GM12878 (cell line): Measurements from ENCODE around the gene WDFY4. TPM values are rescaled to one million over a fixed set of nuclear protein-coding genes. Genes with fewer than 3 reads are reported as not detected.
A peak's percentile ranks its signal among the peaks of the same experiment; 100 is the strongest.

ENCODE experiments used
- ATAC-seq: fragments of 200-7000 bp; cut with Tn5 transposase; 3 replicates; pipeline ENCODE4 v1.9.1; 2020; ENCODE audit warnings: mild to moderate bottlenecking, moderate library complexity
- BruUV-seq: library from RNA; stranded (reverse); fragments of 400-500 nt; replicated peaks from 2 replicates; lab custom pipeline; 2021; lab: Mats Ljungman, UMichigan
- CTCF ChIA-PET: fragments of 300-600 bp; sonication (Branson Sonifier 250); formaldehyde crosslinking; extraction: SDS; loops from one replicate; lab custom pipeline; 2021; ENCODE audit warnings: inconsistent platforms; lab: Yijun Ruan, JAX
- POLR2A ChIA-PET: fragments of 350-600 bp; formaldehyde crosslinking; extraction: SDS; loops from one replicate; lab custom pipeline; 2021; ENCODE audit warnings: inconsistent platforms; lab: Charles Lee
- RAD21 ChIA-PET: fragments of 300-600 bp; sonication (Branson Sonifier 250); formaldehyde crosslinking; loops from one replicate; lab custom pipeline; 2023; ENCODE audit warnings: antibody characterized with exemption; ENCODE audit not compliant: unreplicated experiment; lab: Charles Lee
- SMC1A ChIA-PET: fragments of 300-600 bp; sonication (Branson Sonifier 250); formaldehyde crosslinking; loops from one replicate; lab custom pipeline; 2023; ENCODE audit not compliant: unreplicated experiment, uncharacterized antibody; lab: Charles Lee
- DNase-seq: peaks from one replicate; pipeline ENCODE4 v3.0.0-alpha.2; 2011; ENCODE audit warnings: low read depth, low spot score
- FAIRE-seq: peaks from 3 replicates; lab custom pipeline; 2011; peaks lifted over from hg19 to GRCh38; lab: Jason Lieb, UNC
- H2AFZ ChIP-seq: 2 replicates; pipeline ENCODE4 v1.6.0; 2011; ENCODE audit warnings: low read depth, low read length, control low read depth; ENCODE audit not compliant: control insufficient read depth
- H3K27ac ChIP-seq: 2 replicates; pipeline ENCODE4 v1.5.1; 2011; ENCODE audit warnings: control low read depth; ENCODE audit not compliant: control insufficient read depth, insufficient read depth
- H3K27me3 ChIP-seq, 2 experiments: replicated peaks in 1 of 2; 2 replicates each; pipeline versions ENCODE4 v1.6.0 to v1.6.1; 2011; ENCODE audit warnings: low read length in 1 of 2; ENCODE audit not compliant: control insufficient read depth in 2 of 2, insufficient read depth in 2 of 2
- H3K36me3 ChIP-seq, 2 experiments: 2 replicates each; pipeline ENCODE4 v1.5.1; 2011; ENCODE audit warnings: low read length in 1 of 2; ENCODE audit not compliant: control insufficient read depth in 2 of 2, insufficient read depth in 2 of 2
- H3K4me1 ChIP-seq: 2 replicates; pipeline ENCODE4 v1.6.1; 2011; ENCODE audit warnings: mild to moderate bottlenecking, low read length, moderate library complexity, mixed read lengths; ENCODE audit not compliant: control insufficient read depth, insufficient read depth
- H3K4me2 ChIP-seq: 2 replicates; pipeline ENCODE4 v1.6.0; 2011; ENCODE audit warnings: control low read depth; ENCODE audit not compliant: control insufficient read depth, insufficient read depth
- H3K4me3 ChIP-seq: fragments of 200-600 bp; sonication (generic); 2 replicates; pipeline ENCODE4 v1.5.1; 2016
- H3K79me2 ChIP-seq: 2 replicates; pipeline ENCODE4 v1.6.0; 2011; ENCODE audit warnings: low read length; ENCODE audit not compliant: control insufficient read depth, insufficient read depth
- H3K9ac ChIP-seq: 2 replicates; pipeline ENCODE4 v1.8.0; 2011; ENCODE audit warnings: low read length, control low read depth, mixed read lengths; ENCODE audit not compliant: control insufficient read depth, insufficient read depth
- H3K9me3 ChIP-seq: replicated peaks from 3 replicates; pipeline ENCODE4 v1.5.1; 2011; ENCODE audit warnings: mild to moderate bottlenecking, low read length; ENCODE audit not compliant: control insufficient read depth, insufficient read depth
- H4K20me1 ChIP-seq: 2 replicates; pipeline ENCODE4 v1.6.0; 2011; ENCODE audit not compliant: control insufficient read depth, insufficient read depth
- BMI1 ChIP-seq: fragments of 450-650 bp; IDR thresholded peaks from 2 replicates; pipeline ENCODE4 v1.6.1; 2016; ENCODE audit warnings: mild to moderate bottlenecking, moderate library complexity, borderline replicate concordance
- MAX ChIP-seq: IDR thresholded peaks from 2 replicates; pipeline ENCODE4 v1.6.1; 2012; ENCODE audit warnings: low read depth, low read length, improper control_type of control experiment
- MYB ChIP-seq: fragments of 150-350 bp; IDR thresholded peaks from 2 replicates; pipeline ENCODE4 v1.6.1; 2014; ENCODE audit warnings: mild to moderate bottlenecking, low read depth, low read length, borderline replicate concordance
- SMARCA5 ChIP-seq: fragments of 450-650 bp; IDR thresholded peaks from 2 replicates; pipeline ENCODE4 v1.6.1; 2017; ENCODE audit warnings: mild to moderate bottlenecking
- WGBS: methylation state at CpG from one replicate; pipeline ENCODE4 v1.1.6; 2016; ENCODE audit warnings: low lambda C conversion rate; ENCODE audit not compliant: insufficient replicate concordance, insufficient coverage; ENCODE audit errors: missing lambda C conversion rate; 5-methylcytosine and 5-hydroxymethylcytosine counted together
- in situ Hi-C: fragments of 300-500 bp; cut with MboI; formaldehyde crosslinking; loops from 9 replicates; pipeline ENCODE4 v1.14.3; 2018; ENCODE audit warnings: mixed read lengths
- intact Hi-C: fragments of 100-400 bp; cut with micrococcal nuclease; formaldehyde crosslinking; loops from one replicate; pipeline ENCODE4 v1.14.2; 2022; ENCODE audit not compliant: unreplicated experiment
- polyA plus RNA-seq, 11 experiments: library from polyadenylated mRNA; depleted of rRNA in 4 of 11; unstranded in 6 of 11; stranded (reverse) in 5 of 11; fragments of >200 nt; fragmentation: Nextera tagmentation in 4 of 11; fragmentation: Illumina TruSeq in 1 of 11; extraction: Ambion mirVana in 4 of 11; extraction: Trizol in 1 of 11; gene quantifications; 1 replicate in 1 of 11; 2 replicates in 10 of 11; pipeline versions ENCODE4 v1.2.1 to v1.2.3, GENCODE V29; 2011 to 2016; ENCODE audit warnings: inconsistent platforms in 2 of 11, missing spikeins in 2 of 11, low read depth in 1 of 11
- total RNA-seq, 4 experiments: library from RNA; depleted of rRNA in 3 of 4; stranded (reverse); fragments of >200 nt in 3 of 4; fragmentation: Illumina TruSeq in 1 of 4; extraction: Trizol in 1 of 4; gene quantifications; 2 replicates each; pipeline versions ENCODE4 v1.2.1 to v1.2.3, GENCODE V29; 2013 to 2021
- TF ChIP-seq, protein P1 (sequence below): fragments of 450-650 bp; IDR thresholded peaks from 2 replicates; pipeline ENCODE4 v1.6.1; 2016; ENCODE audit warnings: mild to moderate bottlenecking

WDFY4 gene
- total and polyA plus RNA-seq, 10 of the 15 experiments (the other 5 are each of a cell fraction or from before 2014, with no cell fraction given), result 13.5 to 132 (median 47.3) TPM

- Histone ChIP-seq H3K27ac (no peak overlapping the region), H3K9me3 (no peaks in the 10 kb centered on the region), H3K4me2 (no peak overlapping the region), H3K4me3 (no peak overlapping the region), H3K9ac (no peak overlapping the region), H2AFZ (no peak overlapping the region), H3K27me3 (no peaks in the 10 kb centered on the region), H3K79me2 (peaks cover 85% of the 10 kb centered on the region), H3K4me1 (peaks cover 38% of the 10 kb centered on the region), H4K20me1 (no peaks in the 10 kb centered on the region; the same call in 1 of the 2 replicates), H3K36me3 (peaks cover 9 to 29% of the 10 kb centered on the region in 2 experiments)
- ATAC-seq (no peak), DNase-seq (no peak), FAIRE-seq (no peak)
- in situ Hi-C loops, result no loop called here
- RAD21 ChIA-PET, result interaction anchor here (0.7 to 10.8 kb wide), 9 partner anchors 10 to 55 kb away, joined by 3 to 171 read pairs (median 13); partner anchors contain the start of gene WDFY4
- POLR2A ChIA-PET, result interaction anchor here (0.5 kb wide), 1 partner anchor 11 kb away, joined by 3 read pairs; no protein-coding TSS in a partner anchor
- TF ChIP-seq MAX (no peak), MYB (no peak), SMARCA5 (no peak), BMI1 (no peak)
- TF ChIP-seq, protein P1, sequence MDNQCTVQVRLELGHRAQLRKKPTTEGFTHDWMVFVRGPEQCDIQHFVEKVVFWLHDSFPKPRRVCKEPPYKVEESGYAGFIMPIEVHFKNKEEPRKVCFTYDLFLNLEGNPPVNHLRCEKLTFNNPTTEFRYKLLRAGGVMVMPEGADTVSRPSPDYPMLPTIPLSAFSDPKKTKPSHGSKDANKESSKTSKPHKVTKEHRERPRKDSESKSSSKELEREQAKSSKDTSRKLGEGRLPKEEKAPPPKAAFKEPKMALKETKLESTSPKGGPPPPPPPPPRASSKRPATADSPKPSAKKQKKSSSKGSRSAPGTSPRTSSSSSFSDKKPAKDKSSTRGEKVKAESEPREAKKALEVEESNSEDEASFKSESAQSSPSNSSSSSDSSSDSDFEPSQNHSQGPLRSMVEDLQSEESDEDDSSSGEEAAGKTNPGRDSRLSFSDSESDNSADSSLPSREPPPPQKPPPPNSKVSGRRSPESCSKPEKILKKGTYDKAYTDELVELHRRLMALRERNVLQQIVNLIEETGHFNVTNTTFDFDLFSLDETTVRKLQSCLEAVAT, result peak; percentile 67
- CTCF ChIA-PET, result interaction anchor here (0.9 to 19.6 kb wide), 13 partner anchors 9 to 104 kb away, joined by 3 to 221 read pairs (median 6); partner anchors contain the start of gene WDFY4
- SMC1A ChIA-PET, result interaction anchor here (0.9 to 10.3 kb wide), 15 partner anchors 11 to 108 kb away, joined by 3 to 170 read pairs (median 5); partner anchors contain the start of gene WDFY4
- WGBS, result 94% methylated on average over 9 of the region's 9 CpGs
- intact Hi-C loops, result loop anchor here (5.0 kb wide), 1 partner anchor 148 kb away; no protein-coding TSS in a partner anchor
- BruUV-seq, result no TSS peak
Measured at GRCh38 chr10:48700493-48700892, 15.8 kb downstream of the WDFY4 start.
